GM19240 (cell line): ENCODE data around the gene FCN1.

ENCODE experiments used
- DNase-seq: peaks from one replicate; pipeline ENCODE4 v3.0.0; 2011; ENCODE audit warnings: low spot score; ENCODE audit not compliant: insufficient read length

Gene FCN1

GRCh38 chr9:134915046-134915985 lies 2.4 kb downstream of the FCN1 start:
- no peak for DNase-seq

- no peak for DNase-seq
Observed at GRCh38 chr9:134914501-134914834, 3.2 kb downstream of the FCN1 start.

- DNase-seq: no peak
Observed at GRCh38 chr9:134913713-134914500, 3.8 kb downstream of the FCN1 start.

GRCh38 chr9:134913041-134913712 lies 4.5 kb downstream of the FCN1 start:
- no peak for DNase-seq

GRCh38 chr9:134912126-134912840 lies 5.4 kb downstream of the FCN1 start:
- DNase-seq: no peak

- no peak for DNase-seq
Observed at GRCh38 chr9:134909511-134910481, 7.9 kb downstream of the FCN1 start.

- no peak for DNase-seq
Observed at GRCh38 chr9:134908524-134909309, 9.0 kb downstream of the FCN1 start.

- DNase-seq: no peak
Observed at GRCh38 chr9:134902936-134903335, 14.8 kb downstream of the FCN1 start.

- DNase-seq: no peak
Observed at GRCh38 chr9:134899818-134900217, 17.9 kb downstream of the FCN1 start.

GRCh38 chr9:134899168-134899567 lies 18.5 kb downstream of the FCN1 start:
- no peak for DNase-seq

GRCh38 chr9:134898319-134898718 lies 19.4 kb downstream of the FCN1 start:
- DNase-seq: no peak

GRCh38 chr9:134897584-134898170 lies 20.0 kb downstream of the FCN1 start:
- no peak for DNase-seq

GRCh38 chr9:134896834-134897583 lies 20.7 kb downstream of the FCN1 start:
- no peak for DNase-seq

- no peak for DNase-seq
Observed at GRCh38 chr9:134895908-134896833, 21.5 kb downstream of the FCN1 start.

GRCh38 chr9:134895567-134895907 lies 22.2 kb downstream of the FCN1 start:
- DNase-seq: no peak

- DNase-seq: no peak
Observed at GRCh38 chr9:134895097-134895496, 22.6 kb downstream of the FCN1 start.

- DNase-seq: no peak
Observed at GRCh38 chr9:134894136-134894860, 23.4 kb downstream of the FCN1 start.
